Neuron (in vitro differentiated cells): ENCODE data around the gene MKNK1.

Experiments
- H2AFZ ChIP-seq: one replicate; pipeline ENCODE4 v1.6.1; 2013; ENCODE audit warnings: low read depth, mild to moderate bottlenecking, inconsistent platforms, low read length, moderate library complexity
- H3K27me3 ChIP-seq: one replicate; pipeline ENCODE4 v1.6.1; 2013; ENCODE audit warnings: low read length; ENCODE audit not compliant: insufficient read depth
- H3K36me3 ChIP-seq: one replicate; pipeline ENCODE4 v1.6.1; 2013; ENCODE audit warnings: low read length; ENCODE audit not compliant: insufficient read depth
- H3K4me1 ChIP-seq: one replicate; pipeline ENCODE4 v1.6.1; 2013; ENCODE audit warnings: low read length; ENCODE audit not compliant: insufficient read depth
- H3K4me3 ChIP-seq: 2 replicates; pipeline ENCODE4 v1.5.1; 2013; ENCODE audit warnings: mild to moderate bottlenecking, low read length, moderate library complexity
- H3K9me3 ChIP-seq: one replicate; pipeline ENCODE4 v1.6.1; 2013; ENCODE audit warnings: low read length

MKNK1 gene

GRCh38 chr1:46523496-46524353 lies 80.3 kb downstream of the MKNK1 start:
- H3K27me3 ChIP-seq: peaks cover 76% of the 10 kb centered on the region
- no peaks in the 10 kb centered on the region for H3K36me3 ChIP-seq
- peaks cover 10% of the 10 kb centered on the region for H3K4me1 ChIP-seq
- no peak overlapping the region for H3K4me3 ChIP-seq
- no peaks in the 10 kb centered on the region for H3K9me3 ChIP-seq
- no peak overlapping the region for H2AFZ ChIP-seq

GRCh38 chr1:46522969-46523320 lies 81.1 kb downstream of the MKNK1 start:
- Histone ChIP-seq H3K4me1 (peaks cover 10% of the 10 kb centered on the region), H3K27me3 (peaks cover 77% of the 10 kb centered on the region), H3K4me3 (no peak overlapping the region), H2AFZ (no peak overlapping the region), H3K36me3 (no peaks in the 10 kb centered on the region), H3K9me3 (no peaks in the 10 kb centered on the region)

GRCh38 chr1:46522184-46522968 lies 81.7 kb downstream of the MKNK1 start:
- Histone ChIP-seq H3K27me3 (peaks cover 75% of the 10 kb centered on the region), H3K9me3 (no peaks in the 10 kb centered on the region), H3K36me3 (no peaks in the 10 kb centered on the region), H3K4me1 (peaks cover 10% of the 10 kb centered on the region), H3K4me3 (no peak overlapping the region), H2AFZ (no peak overlapping the region)

GRCh38 chr1:46521414-46521813 lies 82.7 kb downstream of the MKNK1 start:
- H3K36me3 ChIP-seq: no peaks in the 10 kb centered on the region
- no peak overlapping the region for H3K4me3 ChIP-seq
- H3K4me1 ChIP-seq: peaks cover 10% of the 10 kb centered on the region
- no peaks in the 10 kb centered on the region for H3K9me3 ChIP-seq
- H3K27me3 ChIP-seq: peaks cover 76% of the 10 kb centered on the region
- no peak overlapping the region for H2AFZ ChIP-seq

GRCh38 chr1:46520063-46520911 lies 83.8 kb downstream of the MKNK1 start:
- Histone ChIP-seq H3K36me3 (no peaks in the 10 kb centered on the region), H3K4me3 (no peak overlapping the region), H3K9me3 (no peaks in the 10 kb centered on the region), H3K4me1 (peaks cover 10% of the 10 kb centered on the region), H2AFZ (no peak overlapping the region), H3K27me3 (peaks cover 78% of the 10 kb centered on the region)

- no peaks in the 10 kb centered on the region for H3K36me3 ChIP-seq
- H3K4me3 ChIP-seq: no peak overlapping the region
- peaks cover 10% of the 10 kb centered on the region for H3K4me1 ChIP-seq
- H2AFZ ChIP-seq: no peak overlapping the region
- H3K27me3 ChIP-seq: peaks cover 77% of the 10 kb centered on the region
- no peaks in the 10 kb centered on the region for H3K9me3 ChIP-seq
These were observed 84.9 kb downstream of the MKNK1 start for GRCh38 chr1:46519209-46519608.

GRCh38 chr1:46517932-46518498 lies 86.1 kb downstream of the MKNK1 start:
- peaks cover 10% of the 10 kb centered on the region for H3K4me1 ChIP-seq
- no peaks in the 10 kb centered on the region for H3K36me3 ChIP-seq
- no peak overlapping the region for H3K4me3 ChIP-seq
- H2AFZ ChIP-seq: no peak overlapping the region
- peaks cover 76% of the 10 kb centered on the region for H3K27me3 ChIP-seq
- H3K9me3 ChIP-seq: no peaks in the 10 kb centered on the region

GRCh38 chr1:46517010-46517600 lies 87.0 kb downstream of the MKNK1 start:
- no peaks in the 10 kb centered on the region for H3K36me3 ChIP-seq
- no peak overlapping the region for H3K4me3 ChIP-seq
- peaks cover 73% of the 10 kb centered on the region for H3K27me3 ChIP-seq
- no peaks in the 10 kb centered on the region for H3K9me3 ChIP-seq
- H2AFZ ChIP-seq: no peak overlapping the region
- peaks cover 10% of the 10 kb centered on the region for H3K4me1 ChIP-seq

- H3K4me1 ChIP-seq: peaks cover 10% of the 10 kb centered on the region
- peaks cover 67% of the 10 kb centered on the region for H3K27me3 ChIP-seq
- H2AFZ ChIP-seq: no peak overlapping the region
- H3K9me3 ChIP-seq: no peaks in the 10 kb centered on the region
- H3K4me3 ChIP-seq: no peak overlapping the region
- H3K36me3 ChIP-seq: no peaks in the 10 kb centered on the region
These were observed 87.7 kb downstream of the MKNK1 start for GRCh38 chr1:46516200-46516950.

- Histone ChIP-seq H3K4me3 (no peak overlapping the region), H2AFZ (no peak overlapping the region), H3K27me3 (peaks cover 68% of the 10 kb centered on the region), H3K9me3 (no peaks in the 10 kb centered on the region), H3K36me3 (no peaks in the 10 kb centered on the region), H3K4me1 (peaks cover 8% of the 10 kb centered on the region)
These were observed 88.5 kb downstream of the MKNK1 start for GRCh38 chr1:46515576-46515975.

GRCh38 chr1:46513536-46513935 lies 90.5 kb downstream of the MKNK1 start:
- H3K27me3 ChIP-seq: peaks cover 72% of the 10 kb centered on the region

GRCh38 chr1:46512792-46513190 lies 91.3 kb downstream of the MKNK1 start:
- H3K36me3 ChIP-seq: no peaks in the 10 kb centered on the region
- H3K27me3 ChIP-seq: peaks cover 65% of the 10 kb centered on the region
- no peaks in the 10 kb centered on the region for H3K9me3 ChIP-seq
- H3K4me3 ChIP-seq: no peak overlapping the region
- no peak overlapping the region for H2AFZ ChIP-seq
- peaks cover 4% of the 10 kb centered on the region for H3K4me1 ChIP-seq

More at GRCh38 chr1:46513536-46513935, 90.5 kb downstream of the MKNK1 start:
- H3K4me1 ChIP-seq: no peaks in the 10 kb centered on the region
- no peak overlapping the region for H3K4me3 ChIP-seq
- no peak overlapping the region for H2AFZ ChIP-seq
- H3K9me3 ChIP-seq: no peaks in the 10 kb centered on the region
- H3K36me3 ChIP-seq: no peaks in the 10 kb centered on the region
